Caco-2 (cell line): ENCODE measurements around the gene NRCAM. TPM values are rescaled to one million over a fixed set of nuclear protein-coding genes. Genes with fewer than 3 reads are reported as not detected.
"Not testable (repeated sequence)": the region's sequence is repeated elsewhere in the genome, so short reads cannot be mapped to it uniquely, and the experiment has no call there.

Source experiments
- BruUV-seq: library from RNA; stranded (reverse); fragments of 400-500 nt; replicated peaks from 2 replicates; lab custom pipeline; 2021; lab: Mats Ljungman, UMichigan
- CTCF ChIA-PET: fragments of 300-600 bp; sonication (Branson Sonifier 250); formaldehyde crosslinking; loops from one replicate; lab custom pipeline; 2022; ENCODE audit warnings: antibody characterized with exemption; lab: Charles Lee
- POLR2A ChIA-PET: fragments of 300-600 bp; sonication (Branson Sonifier 250); formaldehyde crosslinking; loops from one replicate; lab custom pipeline; 2022; ENCODE audit warnings: antibody characterized with exemption; lab: Charles Lee
- DNase-seq, 2 experiments: peaks; one replicate each; pipeline versions ENCODE4 v3.0.0 to v3.0.0-alpha.2; 2020 to 2022
- H3K27me3 ChIP-seq: replicated peaks from 2 replicates; pipeline ENCODE4 v1.6.0; 2011; ENCODE audit warnings: low read length; ENCODE audit not compliant: control insufficient read depth, insufficient read depth
- H3K36me3 ChIP-seq: 2 replicates; pipeline ENCODE4 v1.5.1; 2011; ENCODE audit warnings: low read length; ENCODE audit not compliant: control insufficient read depth, insufficient read depth
- H3K4me1 ChIP-seq: fragments of 250-450 bp; sonication (Bioruptor Pico); 2 replicates; pipeline ENCODE4 v1.5.1; 2020; ENCODE audit warnings: mild to moderate bottlenecking
- H3K4me3 ChIP-seq: 2 replicates; pipeline ENCODE4 v1.5.1; 2011; ENCODE audit warnings: low read depth, mild to moderate bottlenecking, control low read depth, low read length
- H3K9me3 ChIP-seq: fragments of 250-450 bp; sonication (Bioruptor Pico); 2 replicates; pipeline ENCODE4 v1.5.1; 2020; ENCODE audit warnings: mild to moderate bottlenecking, moderate library complexity
- H3K27ac Mint-ChIP-seq: one replicate; pipeline ENCODE4 v1.8.0; 2022; ENCODE audit warnings: mixed read lengths; ENCODE audit not compliant: unreplicated experiment
- H3K27me3 Mint-ChIP-seq: one replicate; pipeline ENCODE4 v1.8.0; 2022; ENCODE audit warnings: mixed read lengths; ENCODE audit not compliant: insufficient read depth, unreplicated experiment
- H3K36me3 Mint-ChIP-seq: one replicate; pipeline ENCODE4 v1.8.0; 2022; ENCODE audit warnings: mild to moderate bottlenecking, mixed read lengths; ENCODE audit not compliant: insufficient read depth, unreplicated experiment
- H3K4me1 Mint-ChIP-seq: one replicate; pipeline ENCODE4 v1.8.0; 2022; ENCODE audit warnings: low read depth, mixed read lengths; ENCODE audit not compliant: unreplicated experiment
- H3K4me3 Mint-ChIP-seq: one replicate; pipeline ENCODE4 v1.8.0; 2022; ENCODE audit warnings: mild to moderate bottlenecking, moderate library complexity, mixed read lengths; ENCODE audit not compliant: unreplicated experiment
- H3K9me3 Mint-ChIP-seq: one replicate; pipeline ENCODE4 v1.8.0; 2022; ENCODE audit warnings: mixed read lengths; ENCODE audit not compliant: unreplicated experiment
- intact Hi-C: fragments of 100-400 bp; cut with micrococcal nuclease; formaldehyde crosslinking; loops from one replicate; pipeline ENCODE4 v1.10.0; 2022; ENCODE audit not compliant: unreplicated experiment
- total RNA-seq: library from RNA; stranded (reverse); gene quantifications from 2 replicates; pipeline ENCODE4 v1.2.3, GENCODE V29; 2022
- TF ChIP-seq, protein P1 (sequence below), 2 experiments: fragments of 200-600 bp in 1 of 2; IDR thresholded peaks; 1 replicate in 1 of 2; 2 replicates in 1 of 2; pipeline versions ENCODE4 v1.5.1 to v1.8.0; 2011 to 2022; ENCODE audit warnings: antibody characterized with exemption in 1 of 2, control low read depth in 1 of 2, inconsistent platforms in 1 of 2, low read depth in 1 of 2, low read length in 1 of 2, mild to moderate bottlenecking in 1 of 2, moderate library complexity in 1 of 2; ENCODE audit not compliant: insufficient read depth in 1 of 2, severe bottlenecking in 1 of 2, unreplicated experiment in 1 of 2

Gene NRCAM
- total RNA-seq, 1 experiment from 2014 or later: 96.2 TPM

DNA sequence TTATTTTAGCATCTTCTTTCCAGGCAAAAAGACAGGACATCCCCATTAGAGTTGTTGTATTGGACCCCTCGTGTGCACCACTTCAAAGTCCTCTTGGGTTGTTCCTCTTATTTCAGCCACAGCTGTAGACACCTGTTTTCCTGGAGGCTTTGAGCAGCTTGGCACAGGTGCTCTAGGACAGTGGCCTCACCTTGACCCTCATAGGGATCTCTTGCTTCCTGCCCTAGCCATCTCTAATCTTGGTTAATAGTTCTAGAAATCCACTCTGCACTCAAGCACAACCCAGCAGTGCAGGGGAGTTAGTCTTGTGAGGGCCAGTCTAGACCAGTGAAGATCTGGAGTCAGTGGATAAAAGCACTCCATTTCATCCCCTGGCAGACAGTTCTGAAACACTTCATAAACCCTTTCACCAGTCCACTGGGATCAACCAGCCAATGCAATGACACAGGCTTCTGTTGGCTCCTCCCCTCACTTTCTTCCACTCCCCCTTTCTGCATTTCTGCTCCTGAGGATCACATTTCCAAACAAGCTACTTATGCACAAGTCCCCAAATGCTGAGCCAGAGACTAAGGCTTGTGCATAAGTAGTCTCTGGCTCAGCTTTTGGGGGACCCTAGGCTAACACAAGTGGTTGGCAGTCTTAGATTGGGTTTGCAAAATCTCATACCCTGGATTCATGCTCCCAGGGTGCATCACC, 194.5 kb downstream of the NRCAM start:
- no peak overlapping the region for H3K27ac Mint-ChIP-seq
- no peaks in the 10 kb centered on the region for H3K27me3 Mint-ChIP-seq
- TF ChIP-seq, protein P1, sequence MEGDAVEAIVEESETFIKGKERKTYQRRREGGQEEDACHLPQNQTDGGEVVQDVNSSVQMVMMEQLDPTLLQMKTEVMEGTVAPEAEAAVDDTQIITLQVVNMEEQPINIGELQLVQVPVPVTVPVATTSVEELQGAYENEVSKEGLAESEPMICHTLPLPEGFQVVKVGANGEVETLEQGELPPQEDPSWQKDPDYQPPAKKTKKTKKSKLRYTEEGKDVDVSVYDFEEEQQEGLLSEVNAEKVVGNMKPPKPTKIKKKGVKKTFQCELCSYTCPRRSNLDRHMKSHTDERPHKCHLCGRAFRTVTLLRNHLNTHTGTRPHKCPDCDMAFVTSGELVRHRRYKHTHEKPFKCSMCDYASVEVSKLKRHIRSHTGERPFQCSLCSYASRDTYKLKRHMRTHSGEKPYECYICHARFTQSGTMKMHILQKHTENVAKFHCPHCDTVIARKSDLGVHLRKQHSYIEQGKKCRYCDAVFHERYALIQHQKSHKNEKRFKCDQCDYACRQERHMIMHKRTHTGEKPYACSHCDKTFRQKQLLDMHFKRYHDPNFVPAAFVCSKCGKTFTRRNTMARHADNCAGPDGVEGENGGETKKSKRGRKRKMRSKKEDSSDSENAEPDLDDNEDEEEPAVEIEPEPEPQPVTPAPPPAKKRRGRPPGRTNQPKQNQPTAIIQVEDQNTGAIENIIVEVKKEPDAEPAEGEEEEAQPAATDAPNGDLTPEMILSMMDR (IDR thresholded peaks at IDR 0.05; ENCODE audit: insufficient read depth in 1 of 2, low read depth in 1 of 2, low read length in 1 of 2, severe bottlenecking in 1 of 2, unreplicated experiment in 1 of 2): no peak
- CTCF ChIA-PET: no interaction called here
- no peaks in the 10 kb centered on the region for H3K36me3 ChIP-seq
- peaks cover 7% of the 10 kb centered on the region for H3K36me3 Mint-ChIP-seq
- intact Hi-C loops: no loop called here
- H3K4me3 Mint-ChIP-seq: no peak overlapping the region
- no peak for DNase-seq
- H3K9me3 Mint-ChIP-seq: no peaks in the 10 kb centered on the region
- H3K9me3 ChIP-seq: no peaks in the 10 kb centered on the region
- POLR2A ChIA-PET: no interaction called here
- H3K4me1 ChIP-seq: no peaks in the 10 kb centered on the region
- H3K27me3 ChIP-seq: no peaks in the 10 kb centered on the region
- BruUV-seq: no TSS peak
- H3K4me1 Mint-ChIP-seq: no peaks in the 10 kb centered on the region
- no peak overlapping the region for H3K4me3 ChIP-seq

DNA sequence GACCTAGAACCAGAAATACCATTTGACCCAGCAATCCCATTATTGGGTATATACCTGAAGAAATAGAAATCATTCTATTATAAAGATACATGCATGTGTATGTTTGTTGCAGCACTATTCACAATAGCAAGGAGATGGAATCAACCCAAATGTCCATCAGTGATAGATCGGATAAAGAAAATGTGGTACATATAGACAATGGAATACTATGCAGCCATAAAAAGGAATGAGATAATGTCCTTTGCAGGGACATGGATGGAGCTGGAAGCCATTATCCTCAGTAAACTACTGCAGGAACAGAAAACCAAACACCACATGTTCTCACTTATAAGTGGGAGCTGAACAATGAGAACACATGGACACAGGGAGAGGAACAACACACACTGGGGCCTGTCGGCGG, 196.8 kb downstream of the NRCAM start:
- H3K27me3 ChIP-seq, H3K9me3 Mint-ChIP-seq, intact Hi-C loops, H3K4me1 Mint-ChIP-seq, H3K27me3 Mint-ChIP-seq, CTCF ChIA-PET, POLR2A ChIA-PET, H3K4me1 ChIP-seq, H3K27ac Mint-ChIP-seq, H3K9me3 ChIP-seq, H3K4me3 Mint-ChIP-seq, H3K36me3 ChIP-seq, DNase-seq, BruUV-seq, H3K4me3 ChIP-seq: not testable (repeated sequence)
- peaks cover 18% of the 10 kb centered on the region for H3K36me3 Mint-ChIP-seq

DNA sequence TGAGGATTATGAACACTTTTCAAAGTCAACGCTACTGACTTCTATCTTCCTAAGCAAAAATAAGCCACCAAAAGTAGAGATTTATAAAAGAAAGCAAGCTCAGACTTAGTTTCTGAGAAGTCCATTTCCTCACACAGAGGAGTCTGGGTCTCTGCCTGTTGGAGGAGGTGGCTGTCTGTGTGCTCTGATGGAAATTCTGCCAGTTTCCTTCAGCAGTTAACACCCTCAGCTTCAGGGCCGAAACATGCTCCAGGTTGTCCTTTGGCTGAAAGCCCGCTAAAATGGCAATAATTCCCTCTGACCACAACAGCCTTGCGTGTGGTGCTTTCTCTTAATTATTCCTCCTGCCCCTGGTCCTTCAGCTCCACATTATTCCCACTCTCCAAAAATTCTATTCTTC, 198.3 kb downstream of the NRCAM start:
- Histone ChIP-seq H3K27me3 (no peaks in the 10 kb centered on the region), H3K9me3 (no peaks in the 10 kb centered on the region), H3K4me3 (no peak overlapping the region), H3K36me3 (no peaks in the 10 kb centered on the region), H3K4me1 (no peaks in the 10 kb centered on the region)
- POLR2A ChIA-PET: no interaction called here
- Mint-ChIP-seq H3K4me1 (peaks cover 2% of the 10 kb centered on the region), H3K36me3 (peaks cover 19% of the 10 kb centered on the region), H3K27me3 (no peaks in the 10 kb centered on the region), H3K4me3 (no peak overlapping the region), H3K27ac (no peak overlapping the region), H3K9me3 (no peaks in the 10 kb centered on the region)
- no TSS peak for BruUV-seq
- CTCF ChIA-PET: no interaction called here
- intact Hi-C loops: no loop called here
- no peak for DNase-seq
- TF ChIP-seq, protein P1 (IDR thresholded peaks at IDR 0.05; ENCODE audit: insufficient read depth in 1 of 2, low read depth in 1 of 2, low read length in 1 of 2, severe bottlenecking in 1 of 2, unreplicated experiment in 1 of 2): no peak
